Measurements from ENCODE around the gene CACTIN. TPM values are rescaled to one million over a fixed set of nuclear protein-coding genes. Genes with fewer than 3 reads are reported as not detected.

The CACTIN gene
- total RNA-seq, 4 donors from 2014 or later, result 20.3 to 34.2 (median 28.6) TPM

DNA sequence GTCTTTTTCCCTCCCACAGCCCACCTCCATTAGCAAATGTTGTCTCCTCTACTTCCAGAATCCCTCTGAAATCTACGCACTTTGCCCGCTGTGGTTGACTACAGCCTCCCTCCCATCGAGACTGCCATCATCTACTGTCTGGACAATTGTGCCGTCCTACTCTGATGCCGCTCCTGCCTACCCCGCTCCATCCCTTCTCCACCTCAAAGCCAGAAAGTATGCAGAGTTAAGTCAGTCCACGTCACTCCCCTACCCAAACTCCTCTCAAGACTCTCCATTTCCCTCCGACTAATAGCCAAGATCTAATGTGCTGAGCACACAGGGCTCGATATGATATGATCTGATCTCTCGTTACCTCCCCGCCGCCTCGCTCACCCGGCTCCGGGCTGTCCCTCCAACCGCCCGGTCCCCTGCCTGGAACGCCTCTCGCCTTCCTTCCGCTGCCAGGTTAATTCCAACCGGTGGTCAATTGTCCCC is 556 bp downstream of the CACTIN start:
- no peak for ATAC-seq
- WGBS, 2 donors (ENCODE audit: low coverage in 1 of 2), result 4 to 5% methylated on average over 8 to 15 of the region's 21 CpGs

GRCh38 chr19:3623716-3624115 is 2.9 kb downstream of the CACTIN start:
- 100% methylated on average over 1 of the region's 34 CpGs; no CpG with 5 or more reads in 1 of the 2 donors for WGBS, 2 donors (ENCODE audit: low coverage in 1 of 2)
- no peak for ATAC-seq
- Histone ChIP-seq H3K4me3 (no peak overlapping the region), H3K27me3 (no peaks in the 10 kb centered on the region), H3K27ac (no peak overlapping the region), H3K36me3 (peaks cover 0 to 55% of the 10 kb centered on the region in 2 donors), H3K4me1 (peaks cover 0 to 49% (median 15%) of the 10 kb centered on the region in 3 donors), H3K9me3 (no peaks in the 10 kb centered on the region)
- TF ChIP-seq POLR2AphosphoS5 (IDR thresholded peaks at IDR 0.05), result no peak
- no peak for TF ChIP-seq EP300 (IDR thresholded peaks at IDR 0.05)
- TF ChIP-seq POLR2A (IDR thresholded peaks at IDR 0.05), result no peak
- no peak for TF ChIP-seq CTCF (IDR thresholded peaks at IDR 0.05)

More for the DNA sequence above, 556 bp downstream of the CACTIN start:
- no peaks in the 10 kb centered on the region for H3K27me3 ChIP-seq
- H3K4me1 ChIP-seq, result peaks cover 0 to 34% (median 15%) of the 10 kb centered on the region in 3 donors
- peak overlapping the region; percentile 82 to 95 (median 91) for H3K27ac ChIP-seq
- H3K4me3 ChIP-seq, result peak overlapping the region; percentile 92 to 95
- no peaks in the 10 kb centered on the region for H3K9me3 ChIP-seq
- no peak for TF ChIP-seq POLR2AphosphoS5 (IDR thresholded peaks at IDR 0.05)
- TF ChIP-seq POLR2A (IDR thresholded peaks at IDR 0.05), result no peak
- TF ChIP-seq EP300 (IDR thresholded peaks at IDR 0.05), result no peak
- no peak for TF ChIP-seq CTCF (IDR thresholded peaks at IDR 0.05)
- peaks cover 0 to 38% of the 10 kb centered on the region in 2 donors for H3K36me3 ChIP-seq

DNA sequence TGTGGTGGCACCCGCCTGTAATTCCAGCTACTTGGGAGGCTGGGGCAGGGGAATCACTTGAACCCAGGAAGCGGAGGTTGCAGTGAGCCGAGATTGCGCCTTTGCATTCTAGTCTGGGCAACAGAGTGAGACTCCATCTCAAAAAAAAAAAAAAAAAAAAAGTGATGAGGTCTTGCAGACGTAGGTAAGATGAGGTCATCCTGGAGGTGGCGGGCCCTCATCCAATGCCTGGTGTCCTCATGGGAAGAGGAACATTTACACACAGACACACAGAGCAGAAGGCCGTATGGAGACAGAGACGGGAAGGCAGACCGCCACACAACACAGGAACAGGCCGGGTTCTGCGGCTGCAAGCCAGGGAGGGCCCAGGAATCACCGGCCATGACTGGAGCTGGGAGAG is 4.4 kb downstream of the CACTIN start:
- no peak for ATAC-seq
- peaks cover 0 to 59% of the 10 kb centered on the region in 2 donors for H3K36me3 ChIP-seq
- H3K27ac ChIP-seq, result no peak overlapping the region
- H3K27me3 ChIP-seq, result no peaks in the 10 kb centered on the region
- peaks cover 0 to 55% (median 22%) of the 10 kb centered on the region in 3 donors for H3K4me1 ChIP-seq
- no peaks in the 10 kb centered on the region for H3K9me3 ChIP-seq
- TF ChIP-seq POLR2AphosphoS5 (IDR thresholded peaks at IDR 0.05), result no peak
- TF ChIP-seq CTCF (IDR thresholded peaks at IDR 0.05), result no peak
- no peak for TF ChIP-seq POLR2A (IDR thresholded peaks at IDR 0.05)
- no peak overlapping the region for H3K4me3 ChIP-seq
- 78 to 88% methylated on average over 5 to 11 of the region's 12 CpGs for WGBS, 2 donors (ENCODE audit: low coverage in 1 of 2)

GRCh38 chr19:3621689-3622088 is 4.9 kb downstream of the CACTIN start:
- H3K27ac ChIP-seq, result no peak overlapping the region
- H3K36me3 ChIP-seq, result peaks cover 0 to 64% of the 10 kb centered on the region in 2 donors
- no peaks in the 10 kb centered on the region for H3K27me3 ChIP-seq
- H3K9me3 ChIP-seq, result no peaks in the 10 kb centered on the region
- TF ChIP-seq EP300 (IDR thresholded peaks at IDR 0.05), result no peak
- TF ChIP-seq POLR2A (IDR thresholded peaks at IDR 0.05), result no peak
- TF ChIP-seq CTCF (IDR thresholded peaks at IDR 0.05), result no peak
- TF ChIP-seq POLR2AphosphoS5 (IDR thresholded peaks at IDR 0.05), result no peak
- H3K4me1 ChIP-seq, result peaks cover 0 to 52% (median 22%) of the 10 kb centered on the region in 3 donors
- ATAC-seq, result no peak
- H3K4me3 ChIP-seq, result no peak overlapping the region
- WGBS, 2 donors (ENCODE audit: low coverage in 1 of 2), result no CpG with 5 or more reads among the region's 15 CpGs

DNA sequence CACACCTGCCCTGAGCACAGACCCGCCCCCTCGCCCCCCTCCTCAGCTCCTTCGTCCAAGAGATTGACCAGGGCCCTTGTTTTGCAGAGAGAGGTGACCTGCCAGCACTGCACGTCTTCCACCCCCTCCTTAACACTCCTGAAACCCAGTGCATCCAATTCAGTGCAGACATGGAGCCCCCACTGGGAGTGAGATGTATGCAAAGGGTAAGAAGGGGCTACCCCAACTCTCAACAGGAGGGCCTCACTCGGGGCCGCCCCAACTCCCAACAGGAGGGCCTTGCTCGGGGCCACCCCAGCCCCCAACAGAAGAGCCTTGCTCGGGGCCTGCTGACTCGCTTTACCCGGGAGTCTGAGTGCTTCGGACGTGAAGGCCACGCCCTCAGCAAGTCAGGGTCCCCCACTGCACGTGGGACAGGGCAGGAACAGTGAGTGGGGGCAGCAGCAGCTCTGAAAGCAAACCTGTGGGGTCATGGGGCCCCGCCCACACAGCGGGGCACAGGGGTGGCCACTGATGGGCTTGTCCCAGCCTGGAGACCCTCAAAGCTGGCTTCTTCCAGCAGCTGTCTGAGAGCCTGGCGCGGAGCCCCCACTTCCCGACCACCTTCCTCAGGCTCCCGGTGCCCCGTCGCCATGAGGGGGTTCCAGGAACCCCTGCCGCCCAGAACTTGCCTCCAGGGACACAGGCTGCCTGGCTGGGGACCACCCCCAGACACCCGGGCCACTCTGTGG is 5.6 kb downstream of the CACTIN start:
- ATAC-seq, result no peak
- Histone ChIP-seq H3K27ac (peak overlapping the region in 1 of 4 donors; percentile 5), H3K36me3 (peaks cover 0 to 71% of the 10 kb centered on the region in 2 donors), H3K4me3 (no peak overlapping the region), H3K9me3 (no peaks in the 10 kb centered on the region), H3K4me1 (peaks cover 0 to 50% (median 21%) of the 10 kb centered on the region in 3 donors), H3K27me3 (no peaks in the 10 kb centered on the region)
- no CpG with 5 or more reads among the region's 24 CpGs for WGBS, 2 donors (ENCODE audit: low coverage in 1 of 2)
- TF ChIP-seq POLR2A (IDR thresholded peaks at IDR 0.05) (no peak), CTCF (IDR thresholded peaks at IDR 0.05) (no peak), EP300 (IDR thresholded peaks at IDR 0.05) (no peak), POLR2AphosphoS5 (IDR thresholded peaks at IDR 0.05) (no peak)
